H1 (cell line): ENCODE results near the gene MKLN1.

Experiments
- EP300 ChIP-seq, 2 experiments: IDR thresholded peaks; 1 replicate in 1 of 2; 2 replicates in 1 of 2; pipeline ENCODE4 v1.6.1; 2011 to 2012; ENCODE audit warnings: low read depth in 2 of 2, low read length in 2 of 2, mild to moderate bottlenecking in 2 of 2, borderline replicate concordance in 1 of 2, inconsistent platforms in 1 of 2, moderate library complexity in 1 of 2
- EZH2 ChIP-seq: fragments of 200-600 bp; sonication (generic); IDR thresholded peaks from 2 replicates; pipeline ENCODE4 v1.7.1; 2012; ENCODE audit warnings: low read depth, mild to moderate bottlenecking, moderate library complexity, low read length, inconsistent platforms; ENCODE audit not compliant: severe bottlenecking
- GABPA ChIP-seq: IDR thresholded peaks from 2 replicates; pipeline ENCODE4 v1.6.1; 2011; ENCODE audit warnings: mild to moderate bottlenecking, low read length, moderate library complexity, borderline replicate concordance; ENCODE audit not compliant: insufficient read depth
- POLR2A ChIP-seq, 2 experiments: IDR thresholded peaks; 1 replicate in 1 of 2; 2 replicates in 1 of 2; pipeline ENCODE4 v1.6.1; 2011; ENCODE audit warnings: low read depth in 2 of 2, low read length in 2 of 2, mild to moderate bottlenecking in 2 of 2; ENCODE audit errors: control extremely low read depth in 1 of 2
- RFX5 ChIP-seq: IDR thresholded peaks from 2 replicates; pipeline ENCODE4 v1.6.1; 2011; ENCODE audit warnings: low read depth, low read length, improper control_type of control experiment, borderline replicate concordance
- TAF1 ChIP-seq: IDR thresholded peaks from 2 replicates; pipeline ENCODE4 v1.6.1; 2011; ENCODE audit warnings: mild to moderate bottlenecking, low read depth, low read length
- TBP ChIP-seq: IDR thresholded peaks from 2 replicates; pipeline ENCODE4 v1.6.1; 2011; ENCODE audit warnings: low read depth, low read length, improper control_type of control experiment
- ZNF274 ChIP-seq: IDR thresholded peaks from 2 replicates; pipeline ENCODE4 v1.7.0; 2012; ENCODE audit warnings: low read length, borderline replicate concordance; ENCODE audit errors: extremely low read depth
- TF ChIP-seq, protein P1 (sequence below), 3 experiments: IDR thresholded peaks; 1 replicate in 2 of 3; 2 replicates in 1 of 3; pipeline versions ENCODE4 v1.5.1 to v1.6.1; 2011; ENCODE audit warnings: low read length in 3 of 3, mild to moderate bottlenecking in 3 of 3, inconsistent platforms in 2 of 3, low read depth in 1 of 3, moderate library complexity in 1 of 3; ENCODE audit not compliant: insufficient read depth in 1 of 3; ENCODE audit errors: control extremely low read depth in 1 of 3

DNA sequence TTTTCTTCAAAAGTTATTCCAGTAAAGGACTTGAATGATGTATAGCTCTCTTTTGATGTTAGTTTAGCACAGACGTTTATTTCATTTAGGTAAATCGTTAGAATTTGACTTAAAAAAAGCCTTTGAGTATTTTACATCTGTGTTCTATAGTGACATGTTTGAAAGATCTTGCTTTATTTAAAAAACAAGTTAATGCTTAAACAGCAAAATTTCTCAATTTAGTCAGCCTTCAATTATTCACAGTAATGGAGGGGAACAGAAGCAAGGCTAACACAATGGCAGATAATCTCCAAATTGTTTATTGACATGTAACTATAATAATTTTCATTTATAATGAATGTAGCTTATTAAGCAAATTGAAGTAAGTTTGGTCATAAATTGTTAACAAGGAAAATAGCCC is 63.5 kb downstream of the MKLN1 start:
- TF ChIP-seq, protein P1, sequence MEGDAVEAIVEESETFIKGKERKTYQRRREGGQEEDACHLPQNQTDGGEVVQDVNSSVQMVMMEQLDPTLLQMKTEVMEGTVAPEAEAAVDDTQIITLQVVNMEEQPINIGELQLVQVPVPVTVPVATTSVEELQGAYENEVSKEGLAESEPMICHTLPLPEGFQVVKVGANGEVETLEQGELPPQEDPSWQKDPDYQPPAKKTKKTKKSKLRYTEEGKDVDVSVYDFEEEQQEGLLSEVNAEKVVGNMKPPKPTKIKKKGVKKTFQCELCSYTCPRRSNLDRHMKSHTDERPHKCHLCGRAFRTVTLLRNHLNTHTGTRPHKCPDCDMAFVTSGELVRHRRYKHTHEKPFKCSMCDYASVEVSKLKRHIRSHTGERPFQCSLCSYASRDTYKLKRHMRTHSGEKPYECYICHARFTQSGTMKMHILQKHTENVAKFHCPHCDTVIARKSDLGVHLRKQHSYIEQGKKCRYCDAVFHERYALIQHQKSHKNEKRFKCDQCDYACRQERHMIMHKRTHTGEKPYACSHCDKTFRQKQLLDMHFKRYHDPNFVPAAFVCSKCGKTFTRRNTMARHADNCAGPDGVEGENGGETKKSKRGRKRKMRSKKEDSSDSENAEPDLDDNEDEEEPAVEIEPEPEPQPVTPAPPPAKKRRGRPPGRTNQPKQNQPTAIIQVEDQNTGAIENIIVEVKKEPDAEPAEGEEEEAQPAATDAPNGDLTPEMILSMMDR (IDR thresholded peaks at IDR 0.05; ENCODE audit: control extremely low read depth in 1 of 3, insufficient read depth in 1 of 3, low read depth in 1 of 3, low read length in 3 of 3): no peak
- TF ChIP-seq ZNF274 (no peak), EZH2 (no peak), RFX5 (no peak), EP300 (IDR thresholded peaks at IDR 0.05; ENCODE audit: borderline replicate concordance in 1 of 2, low read depth in 2 of 2, low read length in 2 of 2) (no peak), POLR2A (IDR thresholded peaks at IDR 0.05; ENCODE audit: control extremely low read depth in 1 of 2, low read depth in 2 of 2, low read length in 2 of 2) (no peak), GABPA (no peak), TBP (no peak), TAF1 (no peak)
